Right lobe of liver (tissue), 6 donors: Measurements from ENCODE around the gene SLU7. TPM values are rescaled to one million over a fixed set of nuclear protein-coding genes. Genes with fewer than 3 reads are reported as not detected.

Source experiments
- ATAC-seq, 4 donors: fragments of 200-7000 bp; cut with Tn5 transposase; one replicate each; pipeline ENCODE4 v1.9.1; 2020; ENCODE audit warnings: mild to moderate bottlenecking in 4 of 4, moderate library complexity in 4 of 4
- DNase-seq, 3 donors: peaks; one replicate each; pipeline ENCODE4 v3.0.0-alpha.2; 2020
- H3K27ac ChIP-seq, 3 donors: fragments of 200-600 bp; one replicate each; pipeline ENCODE4 v1.8.0; 2022
- H3K27me3 ChIP-seq, 2 donors: fragments of 200-600 bp; one replicate each; pipeline ENCODE4 v1.8.0; 2022
- H3K36me3 ChIP-seq, 4 donors: fragments of 200-600 bp; sonication (generic) in 1 of 4; one replicate each; pipeline versions ENCODE4 v1.5.1 to v1.8.0; 2017 to 2022; ENCODE audit warnings: control low read depth in 1 of 4
- H3K4me1 ChIP-seq, 4 donors: fragments of 200-600 bp; sonication (generic) in 1 of 4; one replicate each; pipeline versions ENCODE4 v1.5.1 to v1.8.0; 2017 to 2022; ENCODE audit warnings: control low read depth in 1 of 4
- H3K4me3 ChIP-seq, 3 donors: fragments of 200-600 bp; one replicate each; pipeline ENCODE4 v1.8.0; 2022
- H3K9me3 ChIP-seq, 4 donors: fragments of 200-600 bp; sonication (generic) in 1 of 4; one replicate each; pipeline versions ENCODE4 v1.5.1 to v1.8.0; 2017 to 2022; ENCODE audit warnings: control low read depth in 1 of 4
- CTCF ChIP-seq, 4 donors: fragments of 200-600 bp in 3 of 4; fragments of 450-650 bp in 1 of 4; IDR thresholded peaks; one replicate each; pipeline versions ENCODE4 v1.5.1 to v1.8.0; 2016 to 2022; ENCODE audit warnings: antibody characterized with exemption in 4 of 4, mild to moderate bottlenecking in 2 of 4
- POLR2A ChIP-seq: fragments of 450-650 bp; IDR thresholded peaks from one replicate; pipeline ENCODE4 v1.6.1; 2017; ENCODE audit warnings: antibody characterized with exemption, mild to moderate bottlenecking
- WGBS: methylation state at CpG from one replicate; pipeline ENCODE4 v1.1.6; 2018; ENCODE audit warnings: low coverage, low lambda C conversion rate; ENCODE audit not compliant: insufficient coverage; ENCODE audit errors: missing lambda C conversion rate; 5-methylcytosine and 5-hydroxymethylcytosine counted together
- intact Hi-C, 2 donors: fragments of 100-400 bp; cut with DNase I; formaldehyde crosslinking; loops; one replicate each; pipeline versions ENCODE4 v1.11.2 to v1.14.1; 2022
- total RNA-seq, 6 experiments: library from RNA; depleted of rRNA in 2 of 6; stranded (reverse); fragments of >200 nt in 2 of 6; fragmentation: NEBNext Ultra II Directional in 3 of 6; extraction: Animal tissue kit (Norgen Biotek cat#: 25700) in 3 of 6; gene quantifications; one replicate each; pipeline versions ENCODE4 v1.1.0 to v1.2.4, GENCODE V29; 2016 to 2023
- donor health status: DM: no; HTN: yes; CAD: no.
- donor health status: DM: no; HTN: no; CAD: no.
- donor health status: DM: no; HTN: no; CAD: no.
- donor health status: DM: no; HTN: yes; CAD: no.
- donor health status: DM: no; HTN: yes; CAD: no.

SLU7 gene
- total RNA-seq, 6 experiments from 2014 or later = 11.6 to 19.4 (median 17.0) TPM

- DNase-seq (no peak), ATAC-seq (no peak)
- H3K27ac ChIP-seq = no peak overlapping the region
- TF ChIP-seq CTCF (IDR thresholded peaks at IDR 0.05) (no peak), POLR2A (no peak)
- 42% methylated on average over 5 of the region's 7 CpGs for WGBS
- intact Hi-C loops = no loop called here
- H3K4me1 ChIP-seq = no peaks in the 10 kb centered on the region
- H3K4me3 ChIP-seq = no peak overlapping the region
- H3K27me3 ChIP-seq = no peaks in the 10 kb centered on the region
- H3K9me3 ChIP-seq = no peaks in the 10 kb centered on the region
- H3K36me3 ChIP-seq = no peaks in the 10 kb centered on the region
Measured at GRCh38 chr5:160356550-160357347, 62.1 kb downstream of the SLU7 start.

- Histone ChIP-seq H3K27ac (no peak overlapping the region), H3K27me3 (no peaks in the 10 kb centered on the region), H3K4me1 (no peaks in the 10 kb centered on the region), H3K4me3 (no peak overlapping the region), H3K36me3 (no peaks in the 10 kb centered on the region), H3K9me3 (no peaks in the 10 kb centered on the region)
- TF ChIP-seq POLR2A (no peak), CTCF (IDR thresholded peaks at IDR 0.05) (no peak)
- intact Hi-C loops = no loop called here
- 92% methylated on average over 10 of the region's 14 CpGs for WGBS
- DNase-seq = no peak
- peak in 1 of 4 donors; percentile 12 for ATAC-seq
Measured at GRCh38 chr5:160354666-160355065, 64.2 kb downstream of the SLU7 start.

- TF ChIP-seq POLR2A (no peak), CTCF (IDR thresholded peaks at IDR 0.05) (no peak)
- ATAC-seq = no peak
- H3K9me3 ChIP-seq = no peaks in the 10 kb centered on the region
- no peak overlapping the region for H3K4me3 ChIP-seq
- no peak overlapping the region for H3K27ac ChIP-seq
- DNase-seq = no peak
- WGBS = 66% methylated on average over 7 of the region's 8 CpGs
- no peaks in the 10 kb centered on the region for H3K27me3 ChIP-seq
- H3K36me3 ChIP-seq = no peaks in the 10 kb centered on the region
- intact Hi-C loops = no loop called here
- H3K4me1 ChIP-seq = no peaks in the 10 kb centered on the region
Measured at GRCh38 chr5:160353379-160353778, 65.5 kb downstream of the SLU7 start.

GRCh38 chr5:160352308-160352707, 66.6 kb downstream of the SLU7 start:
- intact Hi-C loops = no loop called here
- WGBS = 80% methylated on average over 1 of the region's 4 CpGs
- H3K4me1 ChIP-seq = no peaks in the 10 kb centered on the region
- no peak for ATAC-seq
- no peaks in the 10 kb centered on the region for H3K9me3 ChIP-seq
- no peak for TF ChIP-seq CTCF (IDR thresholded peaks at IDR 0.05)
- no peak for TF ChIP-seq POLR2A
- DNase-seq = no peak
- no peak overlapping the region for H3K27ac ChIP-seq
- no peak overlapping the region for H3K4me3 ChIP-seq
- no peaks in the 10 kb centered on the region for H3K36me3 ChIP-seq
- H3K27me3 ChIP-seq = no peaks in the 10 kb centered on the region

Other genes starting within 250 kb of the SLU7 start
- gene FABP6, start 189.6 kb downstream of the SLU7 start, total RNA-seq = not detected
- gene CCNJL, start 106.5 kb downstream of the SLU7 start, total RNA-seq = under 1 TPM; 0.19 to 0.79 (median 0.44) TPM
- under 1 TPM in 4 of 6 experiments, not detected in 2; 0.11 to 0.30 (median 0.15) TPM for gene C1QTNF2, start 48.5 kb downstream of the SLU7 start, total RNA-seq
- gene FAM200C, start 19.0 kb downstream of the SLU7 start, total RNA-seq = 1 to 10 TPM in 2 of 6 experiments, under 1 TPM in 4; 0.56 to 1.2 (median 0.95) TPM
- gene PTTG1, start 2.8 kb upstream of the SLU7 start, total RNA-seq = 1 to 10 TPM in 3 of 6 experiments, under 1 TPM in 3; 0.51 to 5.9 (median 2.6) TPM